SHP77 (cell line): Measurements from ENCODE around the gene POMGNT2.
"Not testable (repeated sequence)": the region's sequence is repeated elsewhere in the genome, so short reads cannot be mapped to it uniquely, and the experiment has no call there.

ENCODE experiments used
- DNase-seq, 2 experiments: peaks; one replicate each; lab custom pipeline; 2025; lab: John Stamatoyannopoulos, UW

Gene POMGNT2

GRCh38 chr3:43075904-43076661, 29.8 kb downstream of the POMGNT2 start:
- DNase-seq: no peak

GRCh38 chr3:43074901-43075689, 30.8 kb downstream of the POMGNT2 start:
- DNase-seq: no peak

GRCh38 chr3:43074482-43074881, 31.4 kb downstream of the POMGNT2 start:
- DNase-seq: no peak

GRCh38 chr3:43073836-43074220, 32.1 kb downstream of the POMGNT2 start:
- DNase-seq: no peak

- DNase-seq: no peak
These were observed 32.6 kb downstream of the POMGNT2 start for GRCh38 chr3:43073116-43073835.

GRCh38 chr3:43072361-43072760, 33.5 kb downstream of the POMGNT2 start:
- no peak for DNase-seq

GRCh38 chr3:43071313-43071893, 34.5 kb downstream of the POMGNT2 start:
- DNase-seq: no peak

- DNase-seq: not testable (repeated sequence)
These were observed 35.2 kb downstream of the POMGNT2 start for GRCh38 chr3:43070670-43071069.

- DNase-seq: no peak
These were observed 42.8 kb downstream of the POMGNT2 start for GRCh38 chr3:43063114-43063513.

- DNase-seq: no peak
These were observed 43.3 kb downstream of the POMGNT2 start for GRCh38 chr3:43062564-43063040.

GRCh38 chr3:43062040-43062563, 43.8 kb downstream of the POMGNT2 start:
- DNase-seq: no peak

GRCh38 chr3:43061101-43061895, 44.6 kb downstream of the POMGNT2 start:
- no peak for DNase-seq

- no peak for DNase-seq
These were observed 46.4 kb downstream of the POMGNT2 start for GRCh38 chr3:43059456-43059855.

- no peak for DNase-seq
These were observed 49.8 kb downstream of the POMGNT2 start for GRCh38 chr3:43055806-43056770.

GRCh38 chr3:43055393-43055792, 50.5 kb downstream of the POMGNT2 start:
- DNase-seq: no peak

GRCh38 chr3:43054754-43055153, 51.1 kb downstream of the POMGNT2 start:
- DNase-seq: no peak

- no peak for DNase-seq
These were observed 52.6 kb downstream of the POMGNT2 start for GRCh38 chr3:43053291-43053690.

GRCh38 chr3:43048470-43048869, 57.4 kb downstream of the POMGNT2 start:
- DNase-seq: no peak

GRCh38 chr3:43046583-43046982, 59.3 kb downstream of the POMGNT2 start:
- no peak for DNase-seq

- DNase-seq: not testable (repeated sequence)
These were observed 60.8 kb downstream of the POMGNT2 start for GRCh38 chr3:43045079-43045478.
